Gastroesophageal sphincter (tissue), 3 donors: ENCODE data around the gene ABI3BP.

ENCODE experiments used
- CTCF ChIP-seq, 4 experiments: fragments of 200-600 bp in 2 of 4; fragments of 450-650 bp in 2 of 4; sonication (generic) in 1 of 4; IDR thresholded peaks; one replicate each; pipeline ENCODE4 v1.5.1; 2017 to 2019; ENCODE audit warnings: antibody characterized with exemption in 4 of 4, mild to moderate bottlenecking in 2 of 4, moderate library complexity in 2 of 4
- POLR2A ChIP-seq, 2 donors: fragments of 450-650 bp; IDR thresholded peaks; one replicate each; pipeline ENCODE4 v1.6.1; 2017; ENCODE audit warnings: antibody characterized with exemption in 2 of 2, mild to moderate bottlenecking in 2 of 2, moderate library complexity in 1 of 2
- POLR2AphosphoS5 ChIP-seq: sonication (generic); formaldehyde crosslinking; IDR thresholded peaks from one replicate; pipeline ENCODE4 v1.6.1; 2017; ENCODE audit warnings: antibody characterized with exemption

- TF ChIP-seq CTCF (IDR thresholded peaks at IDR 0.05), result no peak
- no peak for TF ChIP-seq POLR2A (IDR thresholded peaks at IDR 0.05)
- TF ChIP-seq POLR2AphosphoS5, result no peak
These were observed 162.3 kb downstream of the ABI3BP start for GRCh38 chr3:100830931-100831330.
